Measurements from ENCODE around the gene TTYH1.

Gene TTYH1

GRCh38 chr19:54424660-54425381 is 9.6 kb downstream of the TTYH1 start:
- TF ChIP-seq CTCF (IDR thresholded peaks at IDR 0.05): no peak

- no peak for TF ChIP-seq CTCF (IDR thresholded peaks at IDR 0.05)
Observed at GRCh38 chr19:54425382-54425723, 10.1 kb downstream of the TTYH1 start.

GRCh38 chr19:54426291-54426931 is 11.1 kb downstream of the TTYH1 start:
- TF ChIP-seq CTCF (IDR thresholded peaks at IDR 0.05): no peak

- TF ChIP-seq CTCF (IDR thresholded peaks at IDR 0.05): no peak
Observed at GRCh38 chr19:54427586-54427985, 12.3 kb downstream of the TTYH1 start.

- TF ChIP-seq CTCF (IDR thresholded peaks at IDR 0.05): no peak
Observed at GRCh38 chr19:54428323-54429175, 13.3 kb downstream of the TTYH1 start.

GRCh38 chr19:54429176-54429495 is 13.9 kb downstream of the TTYH1 start:
- no peak for TF ChIP-seq CTCF (IDR thresholded peaks at IDR 0.05)

- no peak for TF ChIP-seq CTCF (IDR thresholded peaks at IDR 0.05)
Observed at GRCh38 chr19:54429545-54430227, 14.4 kb downstream of the TTYH1 start.

Measured in LNCAP (cell line).